HCT116 (cell line): ENCODE data around the gene CD2BP2. TPM values are rescaled to one million over a fixed set of nuclear protein-coding genes. Genes with fewer than 3 reads are reported as not detected.

Experiments
- ATAC-seq: fragments of 200-7000 bp; cut with Tn5 transposase; 2 replicates; pipeline ENCODE4 v1.9.1; 2020; ENCODE audit warnings: mild to moderate bottlenecking, moderate library complexity
- BruUV-seq: library from RNA; stranded (reverse); fragments of 400-500 nt; replicated peaks from 2 replicates; lab custom pipeline; 2021; lab: Mats Ljungman, UMichigan
- CTCF ChIA-PET: fragments of 300-600 bp; sonication (Branson Sonifier 250); formaldehyde crosslinking; loops from one replicate; lab custom pipeline; 2021; ENCODE audit warnings: antibody characterized with exemption; lab: Charles Lee
- POLR2A ChIA-PET: fragments of 300-600, 350-600 bp; sonication (Branson Sonifier 250); formaldehyde crosslinking; loops from one replicate; lab custom pipeline; 2021; ENCODE audit warnings: antibody characterized with exemption; lab: Charles Lee
- RAD21 ChIA-PET, 2 experiments: fragments of 300-600 bp; sonication (Branson Sonifier 250); formaldehyde crosslinking; loops; one replicate each; lab custom pipeline; 2023; ENCODE audit warnings: low total read pairs in 2 of 2; ENCODE audit not compliant: uncharacterized antibody in 2 of 2, unreplicated experiment in 2 of 2, low non-redundant PET in 1 of 2; lab: Charles Lee
- DNase-seq: peaks from one replicate; pipeline ENCODE4 v3.0.0-alpha.2; 2010; ENCODE audit warnings: low read depth, low spot score
- H2AFZ ChIP-seq: fragments of 200-600 bp; shearing (Covaris generic), sonication (generic); 2 replicates; pipeline ENCODE4 v1.6.1; 2017; ENCODE audit warnings: low read depth, mixed run types, mixed read lengths, antibody characterized with exemption, low read length; ENCODE audit not compliant: poor library complexity, severe bottlenecking
- H3K27ac ChIP-seq: 2 replicates; pipeline ENCODE4 v1.5.1; 2012; ENCODE audit warnings: low read depth, low read length
- H3K27me3 ChIP-seq: fragments of 200-600 bp; sonication (generic); 2 replicates; pipeline ENCODE4 v1.6.1; 2016; ENCODE audit warnings: mixed run types, low read length, mixed read lengths; ENCODE audit not compliant: insufficient read depth
- H3K36me3 ChIP-seq, 2 experiments: fragments of 200-500 bp in 1 of 2; fragments of 200-600 bp in 1 of 2; sonication (Bioruptor generic) in 1 of 2; sonication (generic) in 1 of 2; 2 replicates each; pipeline versions ENCODE4 v1.5.1 to v1.6.1; 2014 to 2016; ENCODE audit warnings: low read length in 2 of 2, inconsistent platforms in 1 of 2, mixed read lengths in 1 of 2, mixed run types in 1 of 2; ENCODE audit not compliant: insufficient read depth in 2 of 2, control insufficient read depth in 1 of 2
- H3K4me1 ChIP-seq, 2 experiments: fragments of 200-600 bp in 1 of 2; sonication (generic) in 1 of 2; 2 replicates each; pipeline versions ENCODE4 v1.5.1 to v1.6.1; 2012 to 2017; ENCODE audit warnings: low read length in 2 of 2, inconsistent platforms in 1 of 2, mild to moderate bottlenecking in 1 of 2, mixed read lengths in 1 of 2, mixed run types in 1 of 2, moderate library complexity in 1 of 2; ENCODE audit not compliant: insufficient read depth in 2 of 2, control insufficient read depth in 1 of 2
- H3K4me2 ChIP-seq: fragments of 200-600 bp; sonication (generic); 2 replicates; pipeline ENCODE4 v1.6.1; 2017; ENCODE audit warnings: mixed run types, low read length, mixed read lengths
- H3K4me3 ChIP-seq, 2 experiments: fragments of 200-600 bp in 1 of 2; sonication (generic) in 1 of 2; replicated peaks in 1 of 2; 2 replicates each; pipeline ENCODE4 v1.5.1; 2011 to 2016; ENCODE audit warnings: low read length in 2 of 2, control low read depth in 1 of 2, low read depth in 1 of 2, mild to moderate bottlenecking in 1 of 2, mixed read lengths in 1 of 2, mixed run types in 1 of 2
- H3K79me2 ChIP-seq: fragments of 200-600 bp; sonication (generic); 2 replicates; pipeline ENCODE4 v1.6.1; 2017; ENCODE audit warnings: mild to moderate bottlenecking, mixed run types, low read length, moderate library complexity, mixed read lengths; ENCODE audit not compliant: insufficient read depth
- H3K9ac ChIP-seq: fragments of 200-600 bp; sonication (generic); 2 replicates; pipeline ENCODE4 v1.6.1; 2016; ENCODE audit warnings: low read length, mixed read lengths
- H3K9me2 ChIP-seq: fragments of 200-600 bp; sonication (generic), shearing (Covaris generic); 2 replicates; pipeline ENCODE4 v1.6.1; 2017; ENCODE audit warnings: mixed run types, mild to moderate bottlenecking, moderate library complexity; ENCODE audit not compliant: insufficient read depth
- H3K9me3 ChIP-seq, 2 experiments: fragments of 200-500 bp in 1 of 2; fragments of 200-600 bp in 1 of 2; sonication (Bioruptor generic) in 1 of 2; sonication (generic) in 1 of 2; 2 replicates each; pipeline ENCODE4 v1.6.1; 2014 to 2017; ENCODE audit warnings: low read length in 2 of 2, mixed read lengths in 2 of 2, inconsistent platforms in 1 of 2, low read depth in 1 of 2, mild to moderate bottlenecking in 1 of 2, mixed run types in 1 of 2, moderate library complexity in 1 of 2; ENCODE audit not compliant: control insufficient read depth in 1 of 2, insufficient read depth in 1 of 2
- H4K20me1 ChIP-seq: fragments of 200-600 bp; sonication (generic), shearing (Covaris generic); 2 replicates; pipeline ENCODE4 v1.6.1; 2017; ENCODE audit warnings: mixed run types, mild to moderate bottlenecking, moderate library complexity; ENCODE audit not compliant: insufficient read depth
- ATF3 ChIP-seq: IDR thresholded peaks from 2 replicates; pipeline ENCODE4 v1.6.1; 2012
- CEBPB ChIP-seq: IDR thresholded peaks from 2 replicates; pipeline ENCODE4 v1.6.1; 2012; ENCODE audit warnings: low read depth
- CTCF ChIP-seq, 3 experiments: fragments of 200-600 bp in 1 of 3; sonication (generic) in 1 of 3; IDR thresholded peaks in 2 of 3; conservative IDR thresholded peaks in 1 of 3; 2 replicates each; pipeline ENCODE4 v1.5.1; 2012 to 2017; ENCODE audit warnings: low read depth in 2 of 3, low read length in 2 of 3, antibody characterized with exemption in 1 of 3, borderline replicate concordance in 1 of 3, control low read depth in 1 of 3, mild to moderate bottlenecking in 1 of 3, mixed read lengths in 1 of 3, mixed run types in 1 of 3, moderate library complexity in 1 of 3; ENCODE audit not compliant: insufficient read depth in 1 of 3
- EGR1 ChIP-seq: IDR thresholded peaks from 2 replicates; pipeline ENCODE4 v1.6.1; 2012; ENCODE audit warnings: low read depth
- POLR2A ChIP-seq: IDR thresholded peaks from 2 replicates; pipeline ENCODE4 v1.7.0; 2011; ENCODE audit warnings: borderline replicate concordance; ENCODE audit not compliant: insufficient read depth, insufficient read length; ENCODE audit errors: extremely low read depth
- RAD21 ChIP-seq: IDR thresholded peaks from 2 replicates; pipeline ENCODE4 v1.6.1; 2012; ENCODE audit warnings: low read depth, mild to moderate bottlenecking
- SIN3A ChIP-seq: IDR thresholded peaks from 2 replicates; pipeline ENCODE4 v1.6.1; 2012; ENCODE audit warnings: low read depth
- SP1 ChIP-seq: IDR thresholded peaks from 2 replicates; pipeline ENCODE4 v1.6.1; 2012; ENCODE audit warnings: low read depth
- YY1 ChIP-seq: IDR thresholded peaks from 2 replicates; pipeline ENCODE4 v1.6.1; 2011; ENCODE audit warnings: low read length, low read depth, moderate library complexity, mild to moderate bottlenecking; ENCODE audit not compliant: insufficient replicate concordance; ENCODE audit errors: extremely low read depth
- ZFX ChIP-seq: fragments of 450-650 bp; IDR thresholded peaks from 2 replicates; pipeline ENCODE4 v1.6.1; 2017
- intact Hi-C: fragments of 100-400 bp; cut with micrococcal nuclease; formaldehyde crosslinking; loops from 2 replicates; pipeline ENCODE4 v1.10.0; 2022
- total RNA-seq: library from RNA; stranded (reverse); gene quantifications from one replicate; pipeline ENCODE4 v1.2.1, GENCODE V29; 2021; ENCODE audit not compliant: unreplicated experiment

The CD2BP2 gene
- total RNA-seq, 1 experiment from 2014 or later = 51.8 TPM

GRCh38 chr16:30366511-30366910 lies 11.4 kb upstream of the CD2BP2 start:
- Histone ChIP-seq H3K36me3 (peaks cover 14 to 20% of the 10 kb centered on the region in 2 experiments), H3K27ac (no peak overlapping the region), H3K79me2 (peaks cover 75% of the 10 kb centered on the region), H4K20me1 (no peaks in the 10 kb centered on the region), H3K9ac (no peak overlapping the region), H2AFZ (no peak overlapping the region), H3K4me3 (no peak overlapping the region), H3K9me3 (no peaks in the 10 kb centered on the region), H3K4me1 (peaks cover 15 to 23% of the 10 kb centered on the region in 2 experiments), H3K9me2 (no peaks in the 10 kb centered on the region), H3K4me2 (no peak overlapping the region), H3K27me3 (no peaks in the 10 kb centered on the region)
- no peak for DNase-seq
- no peak for ATAC-seq
- POLR2A ChIA-PET = no interaction called here
- no peak for TF ChIP-seq ZFX
- TF ChIP-seq POLR2A = no peak
- TF ChIP-seq SIN3A = no peak
- TF ChIP-seq CTCF (IDR thresholded peaks at IDR 0.05 in 2 of 3, conservative IDR thresholded peaks at IDR 0.05 in 1 of 3; ENCODE audit: borderline replicate concordance in 1 of 3, insufficient read depth in 1 of 3, low read depth in 2 of 3, low read length in 2 of 3) = no peak
- no peak for TF ChIP-seq EGR1
- TF ChIP-seq SP1 = no peak
- no peak for TF ChIP-seq RAD21
- TF ChIP-seq CEBPB = no peak
- intact Hi-C loops = no loop called here
- RAD21 ChIA-PET = no interaction called here
- no TSS peak for BruUV-seq
- CTCF ChIA-PET = no interaction called here

- BruUV-seq = no TSS peak
- Histone ChIP-seq H3K27ac (no peak overlapping the region), H3K27me3 (no peaks in the 10 kb centered on the region), H3K9me3 (no peaks in the 10 kb centered on the region), H3K4me3 (no peak overlapping the region), H4K20me1 (no peaks in the 10 kb centered on the region), H3K9ac (no peak overlapping the region), H3K4me2 (no peak overlapping the region), H2AFZ (no peak overlapping the region), H3K79me2 (peaks cover 87% of the 10 kb centered on the region), H3K4me1 (peaks cover 12 to 18% of the 10 kb centered on the region in 2 experiments), H3K36me3 (peaks cover 15 to 20% of the 10 kb centered on the region in 2 experiments), H3K9me2 (no peaks in the 10 kb centered on the region)
- intact Hi-C loops = no loop called here
- no peak for ATAC-seq
- ChIA-PET RAD21 (no interaction called here), CTCF (interaction anchor here (0.9 kb wide), 1 partner anchor 44 kb away, joined by 3 read pairs; no protein-coding TSS in a partner anchor), POLR2A (no interaction called here)
- TF ChIP-seq YY1 (no peak), EGR1 (no peak), ATF3 (no peak)
- no peak for DNase-seq
Measured at GRCh38 chr16:30365200-30365599, 10.1 kb upstream of the CD2BP2 start.
